SH-SY5Y (cell line): Measurements from ENCODE around the gene CCDC60.

Experiments used
- GATA2 ChIP-seq: IDR thresholded peaks from 2 replicates; pipeline ENCODE4 v1.6.1; 2011; ENCODE audit warnings: mild to moderate bottlenecking, low read depth, low read length
- GATA3 ChIP-seq: IDR thresholded peaks from 2 replicates; pipeline ENCODE4 v1.6.1; 2011; ENCODE audit warnings: low read depth, mild to moderate bottlenecking, low read length, moderate library complexity

CCDC60 gene

GRCh38 chr12:119440803-119441360 lies 106.4 kb downstream of the CCDC60 start:
- TF ChIP-seq GATA2 (no peak), GATA3 (no peak)

DNA sequence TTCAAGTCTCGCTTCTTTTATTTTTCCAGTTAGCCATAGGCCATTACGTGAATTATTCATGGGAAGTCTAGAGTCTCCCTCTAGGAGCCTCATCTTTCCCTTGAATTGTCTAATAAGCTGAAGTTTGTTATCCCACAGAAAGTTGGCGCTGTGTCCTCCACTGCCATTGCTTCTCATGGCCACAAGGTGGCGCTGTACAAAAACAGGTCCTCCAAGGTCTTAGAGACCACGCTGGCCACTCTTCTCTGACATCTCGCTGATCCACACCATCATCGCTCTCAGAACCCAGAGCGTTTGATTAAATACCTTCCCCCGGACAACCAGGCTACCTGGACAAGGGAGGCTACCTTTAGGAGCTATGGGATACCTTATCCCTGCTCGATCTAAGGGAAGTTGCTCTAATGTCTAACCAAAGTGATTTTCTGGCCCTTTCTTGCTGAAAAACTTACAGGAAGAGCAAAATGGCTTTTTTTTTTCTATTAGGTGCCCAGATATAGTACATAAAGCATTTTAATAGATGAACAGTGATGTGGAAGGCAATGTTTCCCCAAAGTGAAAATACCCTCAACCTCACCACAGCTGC lies 110.0 kb downstream of the CCDC60 start:
- no peak for TF ChIP-seq GATA2
- no peak for TF ChIP-seq GATA3

DNA sequence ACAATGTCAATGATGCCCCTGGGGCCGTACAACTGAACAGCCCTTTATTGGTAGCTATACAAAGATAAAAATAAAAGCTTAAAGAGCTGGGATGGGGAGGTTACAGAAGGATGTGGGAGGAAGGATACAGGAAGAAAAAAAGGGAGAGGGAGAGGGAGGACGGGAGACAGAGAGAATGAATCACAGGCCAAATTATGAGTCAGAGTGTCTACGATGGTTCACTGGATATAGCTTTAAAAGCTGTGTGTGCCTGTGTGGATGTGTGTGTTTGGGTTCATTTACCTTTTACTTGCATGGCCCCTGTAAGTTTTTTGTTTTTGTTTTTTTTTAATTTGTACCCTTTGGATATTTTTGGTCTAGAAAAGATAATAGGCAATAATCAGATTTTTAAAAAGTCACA lies 111.9 kb downstream of the CCDC60 start:
- no peak for TF ChIP-seq GATA2
- TF ChIP-seq GATA3 = no peak

DNA sequence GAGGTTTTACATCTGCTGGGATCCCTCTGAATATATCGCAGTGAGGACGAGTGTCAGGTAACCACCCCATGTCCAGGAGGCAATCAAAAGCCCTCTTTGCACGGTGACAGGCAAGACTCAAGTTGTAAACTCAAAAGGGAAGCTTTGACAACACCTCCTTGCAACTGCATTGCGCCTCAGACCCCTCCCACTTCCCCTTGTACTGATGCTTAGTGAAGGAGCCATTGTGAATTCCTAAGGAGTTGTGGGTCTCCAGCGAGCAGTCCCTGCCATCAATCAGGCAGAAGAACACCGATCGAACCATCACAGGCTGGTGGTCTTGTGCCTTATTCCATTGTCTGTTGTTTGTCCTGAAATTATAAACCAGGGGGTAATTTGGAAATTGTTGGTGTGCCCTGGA lies 112.6 kb downstream of the CCDC60 start:
- TF ChIP-seq GATA3 = no peak
- no peak for TF ChIP-seq GATA2

GRCh38 chr12:119447618-119448017 lies 113.1 kb downstream of the CCDC60 start:
- TF ChIP-seq GATA3 = no peak
- no peak for TF ChIP-seq GATA2

DNA sequence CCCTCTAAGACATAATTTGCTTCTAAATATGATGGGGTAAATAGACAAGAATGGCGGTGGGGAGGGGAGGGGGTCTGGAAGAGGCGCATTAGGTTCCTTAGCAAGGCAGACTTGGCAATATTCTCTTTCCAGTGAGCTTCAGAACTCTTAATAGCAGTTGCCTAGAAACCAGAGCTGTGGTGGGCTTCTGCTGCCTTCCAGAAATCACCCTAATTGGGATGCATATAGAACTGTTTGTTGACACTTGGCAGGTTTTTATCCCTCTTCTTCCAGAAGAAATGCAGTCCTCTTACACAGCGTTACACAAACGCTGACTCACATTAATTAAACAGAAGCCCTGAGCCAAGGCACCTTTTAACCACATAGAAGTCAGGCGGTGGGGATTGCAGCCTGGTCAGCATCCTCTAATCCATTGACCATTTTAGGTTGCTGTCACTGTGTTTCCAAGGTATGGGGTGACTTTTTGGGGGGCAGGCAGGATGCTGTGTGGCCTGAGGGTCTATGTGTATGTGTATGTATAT lies 114.1 kb downstream of the CCDC60 start:
- no peak for TF ChIP-seq GATA2
- TF ChIP-seq GATA3 = no peak

- TF ChIP-seq GATA3 (no peak), GATA2 (no peak)
Observed at GRCh38 chr12:119450771-119451170, 116.2 kb downstream of the CCDC60 start.

DNA sequence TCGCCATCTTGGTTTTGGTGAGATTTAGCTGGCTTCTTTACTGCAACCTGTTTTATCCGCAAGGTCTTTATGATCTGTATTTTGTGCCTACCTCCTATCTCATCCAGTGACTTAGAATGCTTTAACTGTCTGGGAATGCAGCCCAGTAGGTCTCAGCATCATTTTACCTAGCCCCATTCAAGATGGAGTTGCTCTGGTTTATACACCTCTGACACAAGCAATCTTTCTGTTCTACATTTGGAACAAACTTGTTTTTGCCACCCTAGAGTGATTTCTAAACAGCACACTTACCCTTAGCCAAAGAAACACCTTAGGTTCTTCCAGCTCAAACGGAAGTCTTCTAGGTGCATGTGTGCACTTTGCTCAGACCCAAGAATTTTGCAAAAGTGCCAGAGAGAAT lies 122.3 kb downstream of the CCDC60 start:
- TF ChIP-seq GATA2 = no peak
- TF ChIP-seq GATA3 = no peak

DNA sequence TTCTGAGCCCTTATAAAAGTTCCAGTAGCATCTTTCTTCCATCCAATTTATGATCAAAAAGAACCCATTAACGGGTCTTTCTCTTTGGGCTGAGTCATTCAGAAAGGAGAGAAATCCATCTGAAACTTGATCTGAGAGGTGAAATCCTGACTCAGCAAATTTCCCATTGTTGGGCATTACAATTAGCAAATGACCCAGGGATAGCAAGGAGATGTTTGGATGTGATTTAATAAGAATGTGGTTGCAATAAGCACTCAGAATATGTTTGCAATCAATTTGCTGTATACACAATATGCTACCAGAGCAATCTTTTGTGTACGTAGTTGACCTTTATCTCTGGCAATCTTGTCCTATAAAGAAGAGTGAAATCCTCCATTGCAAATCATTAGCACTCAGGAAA lies 122.7 kb downstream of the CCDC60 start:
- TF ChIP-seq GATA2 = no peak
- no peak for TF ChIP-seq GATA3

GRCh38 chr12:119459481-119459880 lies 125.0 kb downstream of the CCDC60 start:
- no peak for TF ChIP-seq GATA3
- TF ChIP-seq GATA2 = no peak

GRCh38 chr12:119460876-119461275 lies 126.3 kb downstream of the CCDC60 start:
- TF ChIP-seq GATA2 (no peak), GATA3 (no peak)

DNA sequence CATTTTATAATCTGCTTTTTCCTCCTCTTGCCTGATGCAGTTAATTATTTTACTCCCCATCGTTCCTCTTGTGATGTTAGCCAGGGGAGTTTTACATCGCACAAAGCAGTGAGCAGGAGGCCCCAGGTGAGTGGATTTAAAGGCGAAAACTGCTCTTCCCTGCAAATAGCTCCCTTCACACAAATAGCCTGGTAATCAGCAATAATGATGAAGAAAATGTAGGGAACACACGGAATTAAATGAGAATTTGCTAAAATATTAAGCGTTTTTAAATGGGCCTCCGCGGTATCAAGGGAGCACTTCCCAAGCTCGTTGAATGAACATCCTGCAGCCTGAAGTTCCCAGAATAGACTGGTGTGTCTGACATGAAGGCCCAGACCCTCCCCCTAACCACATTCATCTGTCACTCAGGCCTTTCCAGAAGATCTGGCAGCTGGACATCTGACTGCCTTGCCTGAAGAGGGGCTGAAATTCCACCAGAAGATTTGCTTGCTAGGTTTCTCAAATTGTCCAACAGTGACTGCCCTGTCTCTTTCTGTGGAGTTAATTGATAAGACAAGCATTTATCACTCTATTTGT lies 127.2 kb downstream of the CCDC60 start:
- TF ChIP-seq GATA2 = no peak

DNA sequence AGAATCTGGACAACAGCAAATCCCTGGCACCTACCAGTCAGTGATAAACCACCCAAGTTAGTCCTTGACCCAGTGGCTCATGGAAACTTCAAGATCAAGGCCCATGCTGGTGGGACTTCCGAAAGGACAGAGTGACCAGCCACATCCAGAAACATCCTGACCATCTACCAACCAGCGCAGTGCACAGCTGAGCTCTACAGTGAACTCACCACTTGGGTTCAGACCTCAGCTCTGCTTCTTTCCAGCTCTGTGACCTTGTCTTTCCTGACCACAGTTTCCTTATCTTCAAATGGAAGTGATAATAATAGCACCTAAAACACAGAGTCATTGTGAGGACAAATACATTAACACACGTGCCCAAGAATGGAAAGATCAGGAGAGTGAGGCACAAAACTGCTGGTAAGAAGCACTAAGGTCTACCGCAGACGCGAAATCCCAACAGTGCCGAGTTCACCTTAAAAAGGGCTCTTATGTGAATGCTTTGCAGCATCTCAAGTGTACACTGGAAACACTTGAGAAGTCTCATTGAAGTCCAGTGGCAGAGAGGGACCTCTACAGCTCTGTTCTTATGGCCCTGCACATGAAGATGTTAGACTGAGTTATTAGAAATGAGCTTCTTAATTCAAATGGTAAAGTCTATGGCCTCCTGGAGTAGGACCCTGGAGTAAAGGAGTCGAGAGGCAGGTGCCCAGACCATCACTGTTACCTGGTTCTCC lies 128.8 kb downstream of the CCDC60 start:
- no peak for TF ChIP-seq GATA3
- TF ChIP-seq GATA2 = no peak

DNA sequence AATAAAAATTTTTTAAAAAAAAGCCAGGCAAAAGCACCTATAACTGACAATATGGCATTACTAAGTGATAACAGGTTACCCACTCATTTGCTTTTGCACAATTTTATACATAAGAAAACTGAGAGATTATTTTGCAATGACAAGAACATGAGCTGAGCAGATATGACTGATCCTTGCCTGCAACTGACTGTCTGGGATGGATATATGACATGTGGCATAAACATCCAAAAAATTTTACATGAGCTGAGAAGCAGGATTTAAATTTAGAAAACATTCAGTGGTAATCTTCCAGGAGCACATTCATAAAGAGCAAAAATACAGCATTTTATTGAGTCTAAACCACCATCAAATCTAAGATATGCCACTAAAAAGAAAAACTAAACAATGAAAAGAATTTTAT lies 133.8 kb downstream of the CCDC60 start:
- TF ChIP-seq GATA3 = no peak
- TF ChIP-seq GATA2 = no peak

DNA sequence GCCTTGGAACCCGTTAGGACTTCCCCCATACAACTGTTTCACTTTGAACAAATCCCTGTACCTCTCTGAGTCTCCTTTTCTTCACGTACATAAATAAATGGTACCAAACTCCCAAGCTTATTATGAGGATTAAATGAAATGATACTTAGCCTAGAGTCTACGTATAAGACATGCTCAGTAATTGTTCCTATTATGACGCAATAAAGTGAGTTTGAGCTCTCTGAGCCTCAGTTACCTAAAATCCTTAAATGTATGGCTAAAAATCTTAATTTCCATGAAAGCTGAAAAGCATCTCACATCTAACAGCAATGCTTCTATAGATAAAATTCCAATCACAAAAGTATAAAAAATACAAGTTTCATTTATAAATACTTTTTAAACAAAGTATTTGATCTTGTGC lies 141.1 kb downstream of the CCDC60 start:
- TF ChIP-seq GATA2 (no peak), GATA3 (no peak)

DNA sequence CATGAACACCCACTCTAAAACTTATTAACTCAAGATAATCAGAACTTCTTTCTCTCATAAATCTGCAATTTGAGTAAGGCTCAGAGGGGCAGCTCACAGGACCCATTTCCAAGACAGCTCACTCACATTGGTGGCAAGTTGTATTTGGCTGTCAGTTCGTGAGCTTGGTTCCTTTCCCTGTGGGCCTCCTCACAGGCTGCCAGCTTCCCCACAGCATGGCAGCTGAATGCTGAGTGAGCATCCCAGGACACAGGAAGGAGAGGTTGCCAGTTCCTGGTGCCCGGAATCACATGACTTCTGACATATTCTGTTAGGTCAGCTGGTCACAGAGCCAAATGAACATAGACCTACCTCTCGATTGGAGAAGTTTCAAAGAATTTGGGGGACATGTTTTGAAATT lies 142.4 kb downstream of the CCDC60 start:
- no peak for TF ChIP-seq GATA3
- TF ChIP-seq GATA2 = no peak
